Fibroblast of gingiva (primary cell): ENCODE data around the gene CHURC1.

Experiments used
- DNase-seq: peaks from one replicate; pipeline ENCODE4 v3.0.0-alpha.2; 2011; ENCODE audit warnings: low read depth

The CHURC1 gene

DNA sequence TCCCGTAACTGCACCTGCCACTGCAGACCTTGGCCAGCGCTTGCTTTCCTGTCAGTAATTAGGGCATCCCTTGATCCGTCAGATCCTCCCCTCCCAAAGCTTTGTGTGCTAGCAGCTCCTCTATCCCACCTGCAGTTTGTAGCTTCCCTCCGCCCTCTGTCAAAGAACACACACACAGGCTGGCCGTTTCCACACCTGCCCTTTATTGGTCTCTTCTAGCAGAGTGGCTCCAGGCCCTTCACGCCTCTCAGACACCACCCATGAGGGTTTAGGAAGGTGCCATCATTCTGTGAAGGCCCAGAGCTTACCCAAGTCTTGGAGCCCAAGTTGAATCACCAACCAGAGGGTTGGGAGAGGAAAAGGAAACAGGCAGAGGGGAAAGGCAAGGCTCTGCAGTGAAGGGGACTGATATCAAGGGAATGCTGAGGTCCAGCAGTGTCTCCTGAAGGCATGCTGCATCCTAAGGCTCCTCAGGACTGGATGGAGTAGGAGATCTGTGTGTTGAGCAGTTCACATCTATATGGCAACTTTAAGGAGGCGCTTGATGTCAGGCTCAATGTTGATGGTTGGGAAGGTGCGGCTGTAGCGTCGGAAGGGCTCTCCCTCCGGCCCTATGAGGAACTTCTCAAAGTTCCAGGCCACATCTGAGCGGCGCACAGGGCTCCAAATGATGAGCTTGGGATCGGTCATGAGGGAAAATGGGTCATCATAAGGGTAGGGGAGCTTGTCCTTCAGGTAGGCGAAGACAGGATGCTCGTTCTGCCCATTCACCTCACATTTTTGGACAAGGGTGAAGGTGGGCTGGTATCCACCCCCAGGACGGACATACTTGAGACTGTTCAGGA, 24.9 kb downstream of the CHURC1 start:
- no peak for DNase-seq

- no peak for DNase-seq
These were observed 25.5 kb downstream of the CHURC1 start for GRCh38 chr14:64939817-64940190.

DNA sequence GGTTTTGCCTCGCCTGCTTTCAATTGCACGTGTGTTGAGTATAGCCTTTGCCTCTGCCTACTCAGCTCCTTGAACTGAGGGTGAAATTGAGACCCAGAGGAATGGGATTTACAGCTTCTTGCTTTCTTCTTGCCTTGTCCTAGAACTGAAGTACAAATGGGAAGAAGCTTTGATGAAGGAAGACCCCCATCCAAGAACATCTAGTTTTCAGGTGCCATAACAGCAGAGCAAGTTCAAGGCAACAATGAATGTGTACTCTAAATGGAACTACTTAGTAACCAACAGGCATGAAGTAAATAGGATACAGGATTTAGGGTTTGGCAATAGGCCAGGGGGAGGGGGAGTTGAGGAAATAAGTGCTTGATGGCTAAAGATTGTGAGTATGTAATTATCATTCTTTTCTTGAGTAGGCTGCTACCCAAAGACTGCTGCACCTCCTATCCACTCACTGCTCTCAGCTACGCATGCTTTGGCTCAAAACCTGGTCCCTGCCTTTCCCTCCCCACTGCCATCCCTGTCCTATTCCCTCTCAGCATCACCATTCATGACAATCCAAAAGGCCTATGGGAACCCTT, 26.2 kb downstream of the CHURC1 start:
- DNase-seq: no peak

GRCh38 chr14:64942531-64943111, 28.4 kb downstream of the CHURC1 start, which contains the start of gene GPX2:
GPX2 (minus strand) TSS chr14:64942745; CDS start chr14:64942726, 19 bp downstream.
- no peak for DNase-seq

- DNase-seq: no peak
These were observed 29.3 kb downstream of the CHURC1 start for GRCh38 chr14:64943556-64943955.

- DNase-seq: no peak
These were observed 29.8 kb downstream of the CHURC1 start for GRCh38 chr14:64944041-64944440.

GRCh38 chr14:64944861-64945260, 30.6 kb downstream of the CHURC1 start:
- no peak for DNase-seq

GRCh38 chr14:64945431-64946178, 31.4 kb downstream of the CHURC1 start:
- no peak for DNase-seq

- DNase-seq: no peak
These were observed 32.2 kb downstream of the CHURC1 start for GRCh38 chr14:64946310-64947045.

DNA sequence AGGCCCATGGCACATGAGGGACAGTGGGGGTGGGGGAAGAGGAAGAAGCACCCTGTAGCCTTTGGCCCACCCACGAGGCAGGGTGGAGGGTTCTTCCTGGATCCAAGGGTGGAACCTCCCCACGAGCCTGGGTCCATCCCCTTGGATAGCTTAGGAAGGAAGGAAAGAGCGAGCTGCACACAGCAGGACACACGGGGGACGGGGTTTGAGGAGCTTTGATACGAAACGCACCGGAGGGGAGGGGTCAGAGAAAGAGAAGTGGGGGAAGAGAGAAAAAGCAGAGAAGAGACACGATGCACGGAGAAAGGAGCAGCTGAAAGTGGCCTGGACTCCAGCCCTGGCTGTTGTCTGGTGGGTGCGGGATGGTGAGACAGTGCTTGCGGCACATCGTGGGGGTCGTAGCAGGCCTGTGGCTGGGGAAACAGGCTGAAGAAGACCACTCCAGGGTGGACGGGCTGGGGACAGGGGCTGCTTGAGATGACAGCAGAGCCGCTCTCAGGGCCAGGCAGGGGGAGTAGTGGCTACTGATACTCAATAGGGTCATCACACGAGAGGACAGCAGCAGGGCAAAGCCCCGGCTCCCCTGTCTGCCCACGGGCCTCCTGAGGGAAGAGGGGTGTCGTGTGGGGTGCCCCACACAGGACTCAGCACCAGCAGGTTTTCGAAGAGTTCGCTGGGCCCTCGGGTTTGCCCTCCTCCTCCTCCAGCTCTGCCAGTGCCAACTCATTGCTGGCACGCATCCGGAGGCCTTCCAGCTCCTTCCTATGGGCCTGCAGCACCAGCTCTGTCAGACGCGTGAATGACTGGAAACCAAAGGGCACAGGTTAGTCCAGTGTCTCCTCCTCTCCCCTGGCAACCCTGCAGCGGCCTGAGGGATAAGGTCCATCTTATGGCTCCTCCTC, 33.7 kb downstream of the CHURC1 start:
- DNase-seq: no peak

- DNase-seq: no peak
These were observed 34.5 kb downstream of the CHURC1 start for GRCh38 chr14:64948612-64949210.

GRCh38 chr14:64950889-64951288, 36.6 kb downstream of the CHURC1 start:
- no peak for DNase-seq

DNA sequence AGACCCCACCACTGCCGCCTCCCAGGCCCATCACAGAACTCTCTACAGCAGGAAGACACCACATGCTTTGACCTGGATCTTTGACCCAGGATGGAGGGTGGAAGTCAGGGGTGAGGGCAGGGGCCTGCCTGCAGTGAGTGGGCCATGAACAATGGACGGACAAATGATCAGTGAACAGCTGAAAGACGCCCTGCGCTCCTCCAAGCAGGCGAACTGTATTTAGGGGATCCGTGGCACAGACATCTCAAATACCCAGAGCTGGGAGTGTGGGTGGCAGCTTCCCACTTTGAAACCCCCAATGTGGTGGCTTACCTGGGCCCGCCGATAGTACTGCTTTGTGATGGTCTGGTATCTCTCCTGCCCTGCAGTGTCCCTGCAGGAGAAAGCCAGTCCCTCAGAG, 37.0 kb downstream of the CHURC1 start:
- no peak for DNase-seq

DNA sequence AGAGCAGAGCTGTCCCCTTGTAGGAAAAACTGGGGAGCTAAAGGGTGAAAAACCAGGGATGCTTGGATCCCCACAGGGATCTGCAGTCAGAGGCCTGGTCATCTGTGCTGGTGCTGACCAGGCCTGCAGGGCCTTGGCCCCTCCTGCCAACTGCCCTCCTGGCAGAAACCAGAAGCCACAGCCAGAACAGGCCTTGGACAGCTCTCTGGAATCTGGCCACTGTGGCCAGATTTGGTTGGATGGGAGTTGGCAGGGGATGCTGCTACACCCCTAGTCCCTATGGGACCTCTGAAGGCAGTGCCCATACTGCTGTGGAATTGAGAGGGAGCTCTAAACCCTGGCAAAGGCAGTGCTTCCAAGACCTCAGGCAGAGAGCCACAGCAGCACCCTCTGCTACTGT, 37.5 kb downstream of the CHURC1 start:
- DNase-seq: peak; percentile 38

GRCh38 chr14:64952598-64953309, 38.5 kb downstream of the CHURC1 start:
- no peak for DNase-seq

DNA sequence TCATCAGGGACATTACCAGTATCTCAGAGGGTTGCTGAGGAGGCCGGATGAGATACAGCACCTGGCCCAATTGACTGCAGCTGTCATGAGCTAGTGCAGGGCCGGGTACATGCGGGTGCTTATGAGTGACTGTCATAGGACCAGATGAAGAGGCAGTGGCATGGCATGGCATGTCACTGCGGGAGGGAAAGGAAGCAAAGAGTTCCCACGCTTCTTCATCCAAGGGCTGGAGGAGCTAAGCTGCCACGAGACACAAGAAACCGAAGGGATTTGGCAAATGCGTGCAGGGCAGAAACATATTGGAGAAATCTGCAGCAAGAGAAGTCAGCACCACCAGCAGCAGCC, 39.0 kb downstream of the CHURC1 start:
- no peak for DNase-seq

DNA sequence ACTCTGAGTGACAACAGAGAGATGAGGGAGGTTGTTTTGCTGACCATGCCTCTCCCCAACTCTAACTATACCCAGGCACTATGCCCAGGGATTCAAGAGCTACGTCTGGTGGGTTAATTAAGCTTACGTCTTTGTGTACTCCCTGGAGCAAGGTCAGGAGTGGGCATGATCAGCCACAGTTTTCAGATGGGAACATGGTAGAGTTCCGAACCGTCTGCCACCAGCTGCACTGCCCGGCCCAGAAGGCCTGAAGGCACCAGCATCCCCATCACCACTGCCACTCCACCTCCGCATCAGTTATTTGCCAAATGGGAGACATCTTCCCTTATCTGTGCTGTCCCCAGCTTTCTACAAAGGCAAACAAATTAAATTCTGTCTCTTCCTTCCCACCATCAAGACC, 39.4 kb downstream of the CHURC1 start:
- no peak for DNase-seq

DNA sequence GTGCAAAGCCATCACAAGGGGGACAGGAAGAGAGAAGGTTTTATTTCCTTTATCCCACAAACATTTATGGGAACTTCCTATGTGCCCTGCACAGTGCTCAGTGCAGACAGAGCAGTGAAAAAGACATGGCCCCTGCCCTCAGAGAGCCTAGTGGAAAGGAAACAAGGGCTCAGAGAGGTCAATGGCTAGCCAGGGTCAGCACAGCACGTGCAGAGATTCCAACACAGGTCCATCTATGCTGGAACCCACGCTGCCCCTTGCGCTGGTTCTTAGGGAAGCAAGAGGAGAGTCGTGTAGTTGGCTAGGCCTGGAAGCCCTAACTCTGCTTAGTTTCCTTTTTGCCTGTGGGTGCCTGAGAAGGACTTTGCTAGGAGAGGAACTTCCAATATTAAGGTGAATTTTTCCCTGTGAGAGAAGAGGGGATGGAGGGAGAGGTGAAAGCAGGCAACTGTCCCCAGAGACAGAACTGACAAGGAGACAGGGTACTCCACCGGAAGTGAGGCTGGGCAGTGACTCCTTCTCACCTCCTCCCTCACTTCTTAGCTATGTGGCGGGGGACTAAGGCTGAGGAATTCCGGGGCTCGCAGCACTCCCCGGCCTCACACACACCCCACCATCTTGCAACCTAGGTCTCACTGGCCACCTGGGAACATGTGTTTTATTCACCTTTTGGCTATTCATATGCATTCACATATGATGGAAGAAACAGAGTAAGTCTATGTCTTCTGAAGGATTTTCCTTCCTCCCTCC, 40.4 kb downstream of the CHURC1 start:
- no peak for DNase-seq

DNA sequence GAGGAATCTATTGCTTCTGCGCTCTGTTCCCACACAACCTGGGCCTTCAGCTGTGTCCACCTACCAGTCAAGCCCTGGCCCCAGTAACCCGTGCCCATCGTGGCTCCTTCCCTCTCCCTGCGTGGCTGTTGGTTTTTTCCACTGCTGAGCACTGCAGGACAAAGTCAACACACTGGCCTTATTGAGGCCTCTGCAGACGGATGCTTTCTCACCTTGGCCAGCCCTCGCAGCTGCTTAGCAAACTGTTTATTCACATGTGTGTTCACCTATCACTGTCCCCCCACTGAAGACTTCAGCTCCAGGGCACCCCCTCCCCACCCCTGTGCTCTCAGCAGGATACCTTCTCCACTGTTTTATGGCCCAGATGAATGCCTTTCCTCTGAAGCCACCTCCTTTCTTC, 41.0 kb downstream of the CHURC1 start:
- no peak for DNase-seq
